Activated naive CD4-positive, alpha-beta T cell treated with anti-CD3 and anti-CD28 coated beads, Interleukin-2, amount 50 U/mL, for 24 hours (primary cell): ENCODE measurements around the gene MAP2K4.

ENCODE experiments used
- H3K27ac Mint-ChIP-seq: one replicate; pipeline ENCODE4 v1.8.0; 2021; ENCODE audit warnings: mild to moderate bottlenecking, mixed read lengths
- H3K27me3 Mint-ChIP-seq: one replicate; pipeline ENCODE4 v1.8.0; 2021; ENCODE audit warnings: mixed read lengths
- H3K36me3 Mint-ChIP-seq: one replicate; pipeline ENCODE4 v1.8.0; 2021; ENCODE audit warnings: mixed read lengths
- H3K4me1 Mint-ChIP-seq: one replicate; pipeline ENCODE4 v1.8.0; 2021; ENCODE audit warnings: mixed read lengths
- H3K4me3 Mint-ChIP-seq: one replicate; pipeline ENCODE4 v1.8.0; 2021; ENCODE audit warnings: mild to moderate bottlenecking, mixed read lengths
- H3K9me3 Mint-ChIP-seq: one replicate; pipeline ENCODE4 v1.8.0; 2021; ENCODE audit warnings: mixed read lengths

Gene MAP2K4

DNA sequence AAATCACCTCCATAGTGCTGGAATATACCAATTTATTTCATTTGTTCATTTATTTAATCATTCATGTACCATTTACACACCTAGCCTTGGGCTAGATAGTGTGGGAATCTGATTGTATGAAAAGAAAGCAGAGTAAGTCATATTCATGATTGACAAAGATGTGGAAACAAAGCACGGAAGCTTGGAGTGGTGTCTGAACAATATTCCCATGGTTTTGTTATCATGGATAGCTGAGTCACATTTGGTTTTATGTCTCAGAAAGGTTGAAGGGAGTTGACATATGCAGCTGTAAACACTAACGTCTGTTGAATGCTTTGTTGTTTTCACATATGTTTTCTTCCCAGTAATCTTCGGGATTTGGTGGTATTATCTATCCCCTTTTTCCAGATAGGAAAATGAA, 76.6 kb downstream of the MAP2K4 start:
- Mint-ChIP-seq H3K4me1 (peaks cover 20% of the 10 kb centered on the region), H3K27ac (no peak overlapping the region)

DNA sequence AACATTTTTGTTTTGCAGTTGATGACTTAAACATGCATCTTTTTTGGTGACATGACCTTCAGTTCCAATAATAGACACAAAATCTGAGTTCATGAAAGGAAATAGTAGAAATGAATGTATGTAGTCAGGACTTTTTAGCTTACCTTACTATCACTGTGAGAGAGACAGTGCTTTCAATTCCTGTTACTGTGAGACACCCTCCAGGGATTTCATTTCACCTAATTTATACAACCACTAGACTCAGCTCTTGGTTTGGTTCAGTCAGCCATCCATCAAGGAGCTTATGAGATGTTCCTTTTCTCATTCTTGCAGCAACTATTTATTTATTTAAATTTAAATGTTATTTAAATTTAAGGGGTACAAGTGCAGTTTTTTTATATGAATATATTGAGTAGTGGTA, 77.9 kb downstream of the MAP2K4 start:
- Mint-ChIP-seq H3K36me3 (peaks cover 35% of the 10 kb centered on the region), H3K27me3 (no peaks in the 10 kb centered on the region), H3K4me3 (no peak overlapping the region), H3K9me3 (no peaks in the 10 kb centered on the region), H3K27ac (no peak overlapping the region), H3K4me1 (peaks cover 21% of the 10 kb centered on the region)

More for the DNA sequence above, 76.6 kb downstream of the MAP2K4 start:
- Mint-ChIP-seq H3K36me3 (peaks cover 35% of the 10 kb centered on the region), H3K4me3 (no peak overlapping the region), H3K9me3 (no peaks in the 10 kb centered on the region), H3K27me3 (no peaks in the 10 kb centered on the region)

DNA sequence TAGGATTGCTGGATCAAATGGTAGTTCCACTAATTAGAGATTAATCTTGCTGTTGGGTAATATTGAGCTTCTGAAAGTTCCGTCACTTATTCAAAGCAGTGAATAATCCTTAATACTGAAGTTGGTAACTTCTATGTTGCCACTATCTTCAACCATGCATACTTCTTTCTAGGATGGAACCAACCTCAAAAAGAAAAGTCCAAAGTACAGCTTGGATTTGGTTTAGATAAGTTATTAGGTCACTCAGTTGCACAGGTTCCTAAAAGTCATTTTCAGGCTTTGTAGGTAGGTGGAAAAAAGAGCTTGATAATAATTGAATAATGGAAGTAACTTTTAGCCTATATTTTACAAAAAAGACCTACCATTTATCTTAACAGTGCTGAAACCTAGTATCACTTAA, 78.7 kb downstream of the MAP2K4 start:
- Mint-ChIP-seq H3K4me3 (no peak overlapping the region), H3K27me3 (no peaks in the 10 kb centered on the region), H3K9me3 (no peaks in the 10 kb centered on the region), H3K36me3 (peaks cover 35% of the 10 kb centered on the region), H3K4me1 (peaks cover 23% of the 10 kb centered on the region), H3K27ac (no peak overlapping the region)

DNA sequence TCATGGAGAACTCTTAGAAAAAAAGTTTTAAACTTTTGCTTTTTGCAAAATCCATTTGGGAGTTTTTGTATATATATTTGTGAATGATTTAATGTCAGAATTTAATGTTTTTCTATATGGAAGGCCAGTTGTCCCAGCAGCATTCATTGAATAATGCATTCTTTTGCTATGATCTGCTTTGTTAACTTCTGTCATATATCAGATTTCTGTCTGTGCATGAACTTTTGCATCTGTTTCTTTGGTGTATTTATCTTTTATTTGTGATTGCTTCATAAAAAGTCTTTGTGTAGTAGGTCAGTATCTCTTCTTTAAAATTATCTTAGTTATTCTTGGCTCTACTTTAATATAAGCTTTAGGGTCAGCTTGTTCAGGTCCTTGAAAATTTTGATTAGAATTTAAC, 84.2 kb downstream of the MAP2K4 start:
- no peak overlapping the region for H3K27ac Mint-ChIP-seq
- peaks cover 18% of the 10 kb centered on the region for H3K36me3 Mint-ChIP-seq
- peaks cover 28% of the 10 kb centered on the region for H3K4me1 Mint-ChIP-seq
- no peak overlapping the region for H3K4me3 Mint-ChIP-seq
- no peaks in the 10 kb centered on the region for H3K9me3 Mint-ChIP-seq
- H3K27me3 Mint-ChIP-seq, result no peaks in the 10 kb centered on the region

DNA sequence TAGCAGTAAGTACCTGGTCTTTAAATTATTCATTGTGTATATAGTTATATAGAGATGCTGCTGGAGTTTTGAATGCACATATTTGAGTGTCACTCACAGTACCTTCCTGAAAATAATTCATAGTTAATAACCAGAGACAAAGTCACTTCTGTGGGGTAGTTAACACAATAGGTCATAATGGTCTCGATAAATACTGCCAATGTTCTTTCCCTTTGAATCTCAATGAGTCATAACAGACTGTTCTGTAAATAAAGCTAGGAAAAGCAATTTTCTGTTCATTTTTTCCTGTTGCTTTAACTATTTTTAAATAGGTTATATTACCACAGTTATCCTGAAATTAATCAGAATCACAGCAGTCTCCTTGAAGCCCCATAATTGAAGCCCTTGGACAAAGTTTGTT, 87.2 kb downstream of the MAP2K4 start:
- no peaks in the 10 kb centered on the region for H3K9me3 Mint-ChIP-seq
- peaks cover 19% of the 10 kb centered on the region for H3K36me3 Mint-ChIP-seq
- H3K27me3 Mint-ChIP-seq, result no peaks in the 10 kb centered on the region
- H3K4me1 Mint-ChIP-seq, result peaks cover 20% of the 10 kb centered on the region
- no peak overlapping the region for H3K27ac Mint-ChIP-seq
- no peak overlapping the region for H3K4me3 Mint-ChIP-seq

DNA sequence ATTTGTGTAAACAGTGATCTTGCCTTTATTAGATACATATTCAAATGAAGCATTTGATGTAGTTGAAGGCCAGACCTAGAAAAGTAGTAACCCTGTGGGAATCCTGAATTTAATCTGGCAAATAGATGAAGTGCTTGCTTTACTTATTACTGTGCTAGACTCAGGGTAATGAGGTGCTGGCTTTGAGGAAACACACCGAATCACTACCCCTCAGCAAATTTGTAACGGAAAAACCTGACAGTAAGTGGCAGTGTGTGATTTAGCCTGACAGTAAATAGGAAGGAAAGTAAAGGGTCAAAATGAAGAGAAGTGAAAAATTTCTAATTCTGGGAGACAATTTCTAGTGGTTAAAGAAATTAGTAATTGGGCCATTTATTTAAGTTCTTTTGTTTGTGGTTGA, 90.2 kb downstream of the MAP2K4 start:
- Mint-ChIP-seq H3K4me3 (no peak overlapping the region), H3K36me3 (peaks cover 37% of the 10 kb centered on the region), H3K27ac (no peak overlapping the region), H3K27me3 (no peaks in the 10 kb centered on the region), H3K4me1 (peaks cover 4% of the 10 kb centered on the region), H3K9me3 (no peaks in the 10 kb centered on the region)

DNA sequence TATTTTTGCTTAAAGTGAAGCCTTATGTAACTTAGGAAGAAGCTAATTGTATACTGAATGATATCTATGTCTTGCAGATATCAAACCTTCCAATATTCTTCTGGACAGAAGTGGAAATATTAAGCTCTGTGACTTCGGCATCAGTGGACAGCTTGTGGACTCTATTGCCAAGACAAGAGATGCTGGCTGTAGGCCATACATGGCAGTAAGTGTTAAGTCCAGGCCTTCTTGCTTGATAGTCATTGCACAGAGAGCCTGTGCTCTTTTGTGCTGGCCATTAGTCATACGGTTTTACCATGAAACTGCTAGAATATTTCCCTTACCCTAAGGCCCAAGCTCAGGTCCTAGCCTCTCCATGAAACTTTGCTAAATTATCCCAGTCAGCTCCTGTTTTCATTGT, 92.5 kb downstream of the MAP2K4 start:
- H3K9me3 Mint-ChIP-seq, result no peaks in the 10 kb centered on the region

DNA sequence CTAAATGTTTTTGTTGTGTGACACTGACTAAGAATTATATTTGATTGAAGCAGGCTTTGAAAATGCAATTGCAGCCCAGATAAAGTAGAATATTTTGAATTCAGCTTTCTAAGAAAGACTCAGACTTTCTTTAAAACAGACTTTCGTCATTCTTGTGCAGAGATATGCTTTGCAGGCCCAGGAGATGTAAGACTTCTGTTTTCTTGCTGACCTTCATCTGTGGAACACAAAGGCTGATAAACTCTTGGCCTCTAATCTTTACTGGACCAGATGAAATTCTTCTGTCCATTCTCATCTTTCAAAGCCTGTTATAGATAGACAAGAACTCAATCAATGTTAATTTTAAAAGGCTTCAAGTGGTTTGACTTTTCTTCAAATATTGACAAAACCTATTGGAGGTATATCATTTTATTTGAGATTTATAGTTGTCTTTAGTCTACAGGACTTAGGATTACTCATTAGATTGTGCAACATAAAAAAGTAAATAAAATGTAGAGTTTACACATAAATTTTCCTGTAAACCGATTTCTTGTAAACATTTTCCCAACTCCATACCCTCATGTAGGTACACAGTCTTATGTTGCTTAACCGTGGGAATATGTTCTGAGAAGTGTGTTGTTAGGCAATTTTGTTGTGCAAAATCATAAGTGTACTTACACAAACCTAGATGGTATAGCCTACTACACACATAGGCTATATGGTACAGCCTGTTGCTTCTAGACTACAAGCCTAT, 94.2 kb downstream of the MAP2K4 start:
- no peak overlapping the region for H3K4me3 Mint-ChIP-seq
- H3K9me3 Mint-ChIP-seq, result peaks cover 4% of the 10 kb centered on the region
- no peaks in the 10 kb centered on the region for H3K27me3 Mint-ChIP-seq
- H3K27ac Mint-ChIP-seq, result no peak overlapping the region
- H3K4me1 Mint-ChIP-seq, result no peaks in the 10 kb centered on the region
- peaks cover 52% of the 10 kb centered on the region for H3K36me3 Mint-ChIP-seq

More for the DNA sequence above, 92.5 kb downstream of the MAP2K4 start:
- Mint-ChIP-seq H3K4me3 (no peak overlapping the region), H3K36me3 (peaks cover 47% of the 10 kb centered on the region), H3K27me3 (no peaks in the 10 kb centered on the region), H3K4me1 (no peaks in the 10 kb centered on the region), H3K27ac (no peak overlapping the region)

DNA sequence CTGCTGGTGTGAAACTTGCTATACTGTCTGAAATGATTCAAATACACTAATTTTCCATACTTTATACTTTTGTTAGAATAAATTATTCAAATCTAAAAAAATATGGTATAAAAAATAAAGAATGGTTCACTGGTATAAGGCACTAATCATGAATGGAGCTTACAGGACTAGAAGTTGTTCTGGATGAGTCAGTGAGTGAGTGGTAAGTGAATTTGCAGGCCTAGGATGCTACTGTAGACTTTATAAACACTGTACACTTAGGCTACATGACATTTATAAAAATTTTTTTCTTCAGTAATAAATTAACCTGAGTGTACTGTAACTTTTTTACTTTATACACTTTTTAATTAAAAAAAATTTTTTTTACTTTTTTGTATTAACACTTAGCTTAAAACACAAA, 95.5 kb downstream of the MAP2K4 start:
- Mint-ChIP-seq H3K9me3 (peaks cover 4% of the 10 kb centered on the region), H3K27ac (no peak overlapping the region), H3K4me3 (no peak overlapping the region), H3K27me3 (no peaks in the 10 kb centered on the region), H3K36me3 (peaks cover 48% of the 10 kb centered on the region), H3K4me1 (no peaks in the 10 kb centered on the region)

DNA sequence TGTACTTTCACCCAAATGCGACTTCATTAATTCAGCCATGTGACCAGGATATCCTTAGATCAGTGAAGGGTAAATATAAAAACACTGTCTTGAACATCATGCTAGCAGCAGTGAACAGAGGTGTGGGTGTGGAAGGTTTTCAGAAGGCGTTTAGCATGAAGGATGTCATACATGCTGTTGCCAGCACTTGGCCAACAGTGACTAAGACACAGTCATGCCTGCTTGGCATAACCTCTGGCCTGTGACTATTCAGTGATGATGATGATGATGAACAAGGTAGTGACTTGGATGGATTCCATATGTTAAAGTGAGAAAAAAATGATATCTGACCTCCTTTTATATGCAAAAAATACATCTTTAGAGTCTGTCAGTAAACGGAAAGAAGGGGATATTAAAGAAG, 97.9 kb downstream of the MAP2K4 start:
- Mint-ChIP-seq H3K27me3 (no peaks in the 10 kb centered on the region), H3K4me3 (no peak overlapping the region), H3K4me1 (no peaks in the 10 kb centered on the region), H3K36me3 (peaks cover 42% of the 10 kb centered on the region), H3K9me3 (peaks cover 4% of the 10 kb centered on the region), H3K27ac (no peak overlapping the region)

DNA sequence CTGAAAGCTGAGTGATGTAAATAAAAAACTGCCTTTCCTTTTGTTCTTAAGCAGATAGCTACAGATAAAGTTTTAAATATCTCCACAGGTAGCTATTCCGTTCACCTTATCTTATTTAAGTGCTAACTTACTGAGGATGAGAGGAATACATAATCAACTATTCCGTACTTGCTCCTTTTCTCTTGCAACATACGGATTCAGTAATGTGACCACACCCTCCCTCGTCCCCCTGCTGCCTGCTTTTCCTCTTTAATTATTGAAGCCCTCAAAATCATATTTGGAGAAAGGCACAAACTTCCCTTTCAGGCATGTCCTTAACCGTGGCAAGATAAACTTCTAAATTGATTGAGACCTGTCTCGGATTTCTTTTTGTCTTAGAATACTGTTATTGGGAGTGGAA, 101.4 kb downstream of the MAP2K4 start:
- no peaks in the 10 kb centered on the region for H3K4me1 Mint-ChIP-seq
- no peak overlapping the region for H3K4me3 Mint-ChIP-seq
- no peaks in the 10 kb centered on the region for H3K27me3 Mint-ChIP-seq
- H3K9me3 Mint-ChIP-seq, result peaks cover 4% of the 10 kb centered on the region
- H3K27ac Mint-ChIP-seq, result no peak overlapping the region
- peaks cover 47% of the 10 kb centered on the region for H3K36me3 Mint-ChIP-seq

DNA sequence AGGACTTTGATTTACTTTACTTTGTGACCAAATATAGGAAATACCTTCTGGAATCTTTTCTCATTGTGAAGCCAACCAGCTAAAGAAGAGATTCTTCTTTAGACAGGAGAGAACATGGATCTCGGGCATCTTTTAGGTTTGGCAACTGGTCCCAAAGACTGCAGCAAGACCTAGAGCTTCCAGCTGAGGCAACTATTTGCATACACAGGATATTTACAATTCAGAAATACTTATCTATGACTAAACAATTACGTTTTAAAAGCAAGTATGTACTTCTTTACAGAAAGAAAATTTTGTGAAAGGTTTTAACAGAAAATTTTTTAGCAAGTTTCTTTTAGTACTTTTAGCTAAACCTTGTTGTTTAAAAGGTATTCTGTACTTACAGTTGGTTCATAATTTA, 106.5 kb downstream of the MAP2K4 start:
- H3K4me1 Mint-ChIP-seq, result no peaks in the 10 kb centered on the region
- no peaks in the 10 kb centered on the region for H3K27me3 Mint-ChIP-seq
- no peaks in the 10 kb centered on the region for H3K9me3 Mint-ChIP-seq
- H3K36me3 Mint-ChIP-seq, result peaks cover 51% of the 10 kb centered on the region
- no peak overlapping the region for H3K4me3 Mint-ChIP-seq
- H3K27ac Mint-ChIP-seq, result no peak overlapping the region

DNA sequence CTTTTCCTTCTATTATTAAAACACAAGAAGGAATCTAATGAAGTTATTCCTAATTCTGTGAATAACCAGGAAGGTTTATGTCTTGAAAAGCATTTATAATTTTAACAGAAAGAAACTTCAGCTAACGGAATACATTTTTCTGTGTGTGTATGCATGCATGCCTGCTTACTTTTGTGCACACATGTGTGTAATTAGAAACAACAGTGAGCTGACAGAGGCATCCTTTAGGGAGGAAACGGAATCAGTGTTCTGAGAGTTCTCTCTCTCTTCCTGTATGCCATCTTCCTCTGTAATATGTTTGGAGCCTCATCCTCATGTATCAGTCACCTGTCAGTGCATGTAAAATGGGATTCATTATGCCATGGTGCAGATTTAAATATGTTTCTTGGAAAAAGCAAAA, 107.0 kb downstream of the MAP2K4 start:
- Mint-ChIP-seq H3K27ac (no peak overlapping the region), H3K4me3 (no peak overlapping the region), H3K27me3 (no peaks in the 10 kb centered on the region), H3K9me3 (no peaks in the 10 kb centered on the region), H3K36me3 (peaks cover 55% of the 10 kb centered on the region), H3K4me1 (no peaks in the 10 kb centered on the region)

DNA sequence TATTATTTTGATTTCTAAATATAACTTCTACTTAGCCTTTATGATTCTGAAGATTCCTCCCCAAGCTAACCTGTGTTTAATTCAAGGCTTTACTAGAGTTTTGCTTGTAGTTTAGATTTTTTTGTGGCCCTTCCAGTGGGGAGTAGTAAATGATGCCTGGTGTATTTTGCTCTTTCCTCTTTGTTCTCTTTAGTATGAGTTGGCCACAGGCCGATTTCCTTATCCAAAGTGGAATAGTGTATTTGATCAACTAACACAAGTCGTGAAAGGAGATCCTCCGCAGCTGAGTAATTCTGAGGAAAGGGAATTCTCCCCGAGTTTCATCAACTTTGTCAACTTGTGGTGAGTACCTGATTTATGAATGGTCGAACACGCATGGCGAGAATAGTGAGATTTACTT, 108.3 kb downstream of the MAP2K4 start:
- no peak overlapping the region for H3K27ac Mint-ChIP-seq
- H3K4me3 Mint-ChIP-seq, result no peak overlapping the region
- H3K9me3 Mint-ChIP-seq, result no peaks in the 10 kb centered on the region
- peaks cover 49% of the 10 kb centered on the region for H3K36me3 Mint-ChIP-seq
- H3K4me1 Mint-ChIP-seq, result no peaks in the 10 kb centered on the region
- no peaks in the 10 kb centered on the region for H3K27me3 Mint-ChIP-seq

DNA sequence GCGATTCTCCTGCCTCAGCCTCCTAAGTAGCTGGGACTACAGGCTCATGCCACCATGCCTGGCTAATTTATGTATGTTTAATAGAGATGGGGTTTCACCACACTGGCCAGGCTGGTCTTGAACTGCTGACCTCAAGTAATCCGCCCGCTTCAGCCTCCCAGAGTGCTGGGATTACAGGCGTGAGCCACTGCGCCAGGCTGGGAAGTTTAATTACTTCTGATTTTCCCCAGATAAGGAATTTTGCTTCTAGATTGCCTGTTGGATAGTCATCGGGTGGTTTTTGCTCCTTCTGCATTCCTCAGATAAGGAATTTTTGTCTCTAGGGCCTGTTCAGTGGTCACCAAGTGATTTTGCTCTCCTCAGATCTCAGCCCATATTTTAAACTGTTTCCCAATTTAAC, 112.5 kb downstream of the MAP2K4 start:
- peak overlapping the region; percentile 8 for H3K27ac Mint-ChIP-seq
- H3K9me3 Mint-ChIP-seq, result peaks cover 13% of the 10 kb centered on the region
- H3K4me3 Mint-ChIP-seq, result no peak overlapping the region
- no peaks in the 10 kb centered on the region for H3K4me1 Mint-ChIP-seq
- no peaks in the 10 kb centered on the region for H3K27me3 Mint-ChIP-seq
- peaks cover 49% of the 10 kb centered on the region for H3K36me3 Mint-ChIP-seq

DNA sequence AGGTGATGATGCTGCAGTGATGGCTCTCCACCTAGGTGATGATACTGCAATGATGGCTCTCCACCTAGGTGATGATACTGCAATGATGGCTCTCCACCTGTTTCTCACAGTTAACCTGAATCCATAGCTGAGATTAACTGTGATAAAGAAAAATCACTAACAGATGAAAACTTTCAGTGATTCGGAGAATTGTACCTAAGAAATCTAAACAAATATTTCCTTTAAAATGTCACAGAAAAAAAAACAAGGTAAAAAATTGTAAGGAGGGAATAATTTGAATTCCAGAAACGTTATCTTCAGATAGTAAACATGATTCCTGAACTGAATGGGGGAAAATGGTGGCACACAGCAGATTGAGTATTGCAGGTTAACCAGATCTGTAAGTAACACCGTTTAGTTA, 113.4 kb downstream of the MAP2K4 start:
- Mint-ChIP-seq H3K4me3 (no peak overlapping the region), H3K27ac (no peak overlapping the region), H3K27me3 (no peaks in the 10 kb centered on the region), H3K9me3 (peaks cover 13% of the 10 kb centered on the region), H3K4me1 (no peaks in the 10 kb centered on the region), H3K36me3 (peaks cover 50% of the 10 kb centered on the region)

DNA sequence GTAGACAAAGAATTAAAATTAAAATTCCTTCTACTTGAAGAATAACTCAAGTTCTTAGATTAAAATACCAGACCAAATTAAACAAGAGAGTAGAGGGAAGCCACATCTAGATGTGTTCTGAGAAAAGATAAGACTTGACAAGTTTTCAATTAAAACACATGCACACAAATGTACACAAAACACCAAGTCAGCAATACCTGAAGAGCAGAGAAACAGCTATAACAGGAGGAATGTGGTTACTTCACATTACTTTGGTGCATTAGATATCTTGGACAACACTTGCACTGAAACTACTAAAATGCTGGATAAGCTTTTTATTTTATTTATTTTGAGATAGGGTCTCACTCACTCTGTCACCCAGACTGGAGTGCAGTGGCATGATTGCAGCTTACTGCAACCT, 113.9 kb downstream of the MAP2K4 start:
- Mint-ChIP-seq H3K27ac (no peak overlapping the region), H3K4me3 (no peak overlapping the region), H3K27me3 (no peaks in the 10 kb centered on the region), H3K4me1 (no peaks in the 10 kb centered on the region), H3K36me3 (peaks cover 48% of the 10 kb centered on the region), H3K9me3 (peaks cover 13% of the 10 kb centered on the region)
